KMS-11 (cell line): Measurements from ENCODE around the gene WAC.
"Not testable (repeated sequence)": the region's sequence is repeated elsewhere in the genome, so short reads cannot be mapped to it uniquely, and the experiment has no call there.

Source experiments
- H2AFZ ChIP-seq: fragments of 200-600 bp; sonication (generic); 2 replicates; pipeline ENCODE4 v1.6.1; 2016; ENCODE audit warnings: antibody characterized with exemption, mixed run types, low read depth
- H3K27ac ChIP-seq: fragments of 200-600 bp; sonication (generic); 2 replicates; pipeline ENCODE4 v1.6.1; 2016; ENCODE audit warnings: mild to moderate bottlenecking, mixed run types
- H3K27me3 ChIP-seq: fragments of 200-600 bp; sonication (generic); 2 replicates; pipeline ENCODE4 v1.6.1; 2017; ENCODE audit warnings: mild to moderate bottlenecking, low read depth, mixed run types, moderate library complexity; ENCODE audit not compliant: insufficient read depth
- H3K36me3 ChIP-seq: fragments of 200-600 bp; sonication (generic); 2 replicates; pipeline ENCODE4 v1.6.1; 2017; ENCODE audit warnings: mild to moderate bottlenecking, mixed run types; ENCODE audit not compliant: insufficient read depth
- H3K4me1 ChIP-seq: fragments of 200-600 bp; sonication (generic); 2 replicates; pipeline ENCODE4 v1.6.1; 2016; ENCODE audit warnings: mild to moderate bottlenecking, low read depth, mixed run types; ENCODE audit not compliant: poor library complexity, severe bottlenecking
- H3K4me2 ChIP-seq: fragments of 200-600 bp; sonication (generic); 2 replicates; pipeline ENCODE4 v1.7.0; 2016; ENCODE audit warnings: mild to moderate bottlenecking, mixed run types
- H3K4me3 ChIP-seq: fragments of 200-600 bp; sonication (generic); IDR thresholded peaks from 2 replicates; pipeline ENCODE4 v1.6.1; 2017; ENCODE audit warnings: low read depth, low read length, mixed read lengths; ENCODE audit not compliant: insufficient read depth
- H3K79me2 ChIP-seq: fragments of 200-600 bp; sonication (generic); 2 replicates; pipeline ENCODE4 v1.6.1; 2016; ENCODE audit warnings: low read depth, mixed run types; ENCODE audit not compliant: insufficient read depth
- H3K9ac ChIP-seq: fragments of 200-600 bp; sonication (generic); 2 replicates; pipeline ENCODE4 v1.6.1; 2016; ENCODE audit warnings: mild to moderate bottlenecking, mixed run types
- H4K20me1 ChIP-seq: fragments of 200-600 bp; sonication (generic); 2 replicates; pipeline ENCODE4 v1.6.1; 2016; ENCODE audit warnings: mild to moderate bottlenecking, mixed run types; ENCODE audit not compliant: insufficient read depth
- TF ChIP-seq, protein P1 (sequence below): fragments of 200-600 bp; sonication (generic); conservative IDR thresholded peaks from 2 replicates; pipeline ENCODE4 v1.6.1; 2017; ENCODE audit warnings: low read depth, mild to moderate bottlenecking, antibody characterized with exemption, low read length, moderate library complexity, mixed read lengths

The WAC gene

DNA sequence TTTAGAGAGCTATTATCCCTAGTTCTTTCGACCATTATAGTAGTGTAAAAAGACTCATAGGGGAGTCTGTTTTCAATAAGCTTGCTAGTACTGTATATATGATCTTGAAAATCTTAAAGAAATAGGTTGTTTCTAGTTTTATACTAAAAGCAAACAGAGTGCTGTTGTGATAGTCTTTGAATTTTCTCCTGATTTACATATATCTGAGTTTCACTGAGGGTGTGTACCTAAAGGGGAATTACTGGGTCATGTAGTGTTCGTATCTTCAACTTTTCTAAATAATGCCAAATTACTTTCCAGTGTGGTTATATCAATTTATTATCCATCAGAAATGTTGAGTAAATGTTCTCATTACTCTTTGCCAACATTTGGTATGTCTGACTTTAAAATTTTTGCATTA lies 73.7 kb downstream of the WAC start:
- Histone ChIP-seq H3K36me3 (peaks cover 20% of the 10 kb centered on the region; the same call in 1 of the 2 replicates), H2AFZ (no peak overlapping the region), H3K4me3 (no peak overlapping the region), H3K4me1 (no peaks in the 10 kb centered on the region), H3K4me2 (no peak overlapping the region), H3K79me2 (peaks cover 68% of the 10 kb centered on the region), H3K9ac (no peak overlapping the region), H4K20me1 (peaks cover 18% of the 10 kb centered on the region), H3K27ac (no peak overlapping the region), H3K27me3 (no peaks in the 10 kb centered on the region)
- TF ChIP-seq, protein P1, sequence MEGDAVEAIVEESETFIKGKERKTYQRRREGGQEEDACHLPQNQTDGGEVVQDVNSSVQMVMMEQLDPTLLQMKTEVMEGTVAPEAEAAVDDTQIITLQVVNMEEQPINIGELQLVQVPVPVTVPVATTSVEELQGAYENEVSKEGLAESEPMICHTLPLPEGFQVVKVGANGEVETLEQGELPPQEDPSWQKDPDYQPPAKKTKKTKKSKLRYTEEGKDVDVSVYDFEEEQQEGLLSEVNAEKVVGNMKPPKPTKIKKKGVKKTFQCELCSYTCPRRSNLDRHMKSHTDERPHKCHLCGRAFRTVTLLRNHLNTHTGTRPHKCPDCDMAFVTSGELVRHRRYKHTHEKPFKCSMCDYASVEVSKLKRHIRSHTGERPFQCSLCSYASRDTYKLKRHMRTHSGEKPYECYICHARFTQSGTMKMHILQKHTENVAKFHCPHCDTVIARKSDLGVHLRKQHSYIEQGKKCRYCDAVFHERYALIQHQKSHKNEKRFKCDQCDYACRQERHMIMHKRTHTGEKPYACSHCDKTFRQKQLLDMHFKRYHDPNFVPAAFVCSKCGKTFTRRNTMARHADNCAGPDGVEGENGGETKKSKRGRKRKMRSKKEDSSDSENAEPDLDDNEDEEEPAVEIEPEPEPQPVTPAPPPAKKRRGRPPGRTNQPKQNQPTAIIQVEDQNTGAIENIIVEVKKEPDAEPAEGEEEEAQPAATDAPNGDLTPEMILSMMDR: no peak

DNA sequence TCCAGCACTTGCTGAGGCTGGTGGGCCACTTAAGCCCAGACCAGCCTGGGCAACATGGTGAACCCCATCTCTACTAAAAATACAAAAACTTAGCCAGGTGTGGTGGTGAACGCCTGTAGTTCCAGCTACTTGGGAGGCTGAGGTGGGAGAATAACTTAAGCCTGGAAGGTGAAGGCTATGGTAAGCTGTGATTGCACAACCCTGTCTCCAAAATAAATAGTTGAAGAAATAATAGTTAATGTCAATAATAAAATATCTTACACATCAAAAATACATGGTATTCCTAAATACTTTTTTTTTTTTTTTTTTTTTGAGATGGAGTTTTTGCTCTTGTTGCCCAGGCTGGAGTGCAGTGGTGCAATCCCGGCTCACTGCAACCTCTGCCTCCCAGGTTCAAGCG lies 76.7 kb downstream of the WAC start:
- Histone ChIP-seq H3K79me2 (peaks cover 41% of the 10 kb centered on the region; the same call in 1 of the 2 replicates), H4K20me1 (peaks cover 14% of the 10 kb centered on the region; the same call in 1 of the 2 replicates), H3K36me3 (peaks cover 32% of the 10 kb centered on the region)
- H3K9ac ChIP-seq, H3K4me2 ChIP-seq, H2AFZ ChIP-seq, H3K4me1 ChIP-seq, H3K4me3 ChIP-seq, H3K27ac ChIP-seq, H3K27me3 ChIP-seq: not testable (repeated sequence)

DNA sequence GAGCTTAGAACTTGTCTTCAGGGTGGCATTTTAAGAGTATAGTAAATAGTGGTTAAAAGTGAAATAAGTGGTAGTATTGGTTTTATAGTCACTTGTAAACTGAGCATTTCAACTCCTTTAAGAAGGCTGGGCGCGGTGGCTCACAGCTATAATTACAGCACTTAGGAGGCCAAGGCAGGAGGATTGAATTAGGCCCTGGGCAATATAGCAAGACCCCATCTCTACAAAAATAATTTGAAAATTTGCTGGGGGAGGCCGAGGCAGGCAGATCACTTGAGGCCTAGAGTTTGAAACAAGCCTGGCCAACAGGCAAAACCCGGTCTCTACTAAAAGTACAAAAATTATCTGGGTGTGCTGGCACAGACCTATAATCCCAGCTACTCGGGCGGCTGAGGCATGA lies 80.0 kb downstream of the WAC start:
- Histone ChIP-seq H3K4me1 (peaks cover 22% of the 10 kb centered on the region), H3K4me2 (no peak overlapping the region), H3K27ac (no peak overlapping the region), H3K9ac (no peak overlapping the region), H2AFZ (no peak overlapping the region), H3K36me3 (peaks cover 45% of the 10 kb centered on the region), H3K79me2 (peaks cover 14% of the 10 kb centered on the region; the same call in 1 of the 2 replicates), H3K27me3 (no peaks in the 10 kb centered on the region), H4K20me1 (0 out of 2 replicates have a peak, but pooled peaks cover 3% of the 10 kb centered on the region), H3K4me3 (no peak overlapping the region)
- TF ChIP-seq, protein P1: no peak

DNA sequence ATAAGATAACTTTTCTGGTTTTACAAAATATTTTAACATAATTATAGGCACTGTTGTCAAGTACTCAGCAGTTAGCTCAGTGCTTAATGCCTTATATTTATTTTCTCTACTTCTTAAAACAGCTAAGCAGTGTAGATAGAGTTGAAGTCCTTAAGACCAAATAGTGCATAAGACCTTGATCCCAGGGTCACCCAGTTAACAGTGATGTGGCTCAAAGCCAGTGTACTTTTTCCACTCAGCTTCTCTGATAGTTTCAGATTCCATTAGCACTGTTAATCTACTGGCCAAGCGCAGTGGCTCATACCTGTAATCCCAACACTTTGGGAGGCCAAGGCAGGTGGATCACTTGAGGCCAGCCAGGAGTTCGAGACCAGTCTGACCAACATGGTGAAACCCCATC lies 83.6 kb downstream of the WAC start:
- peaks cover 3% of the 10 kb centered on the region; the same call in 1 of the 2 replicates for H4K20me1 ChIP-seq
- no peak overlapping the region for H3K4me3 ChIP-seq
- TF ChIP-seq, protein P1: no peak
- H3K36me3 ChIP-seq: peaks cover 33% of the 10 kb centered on the region
- H3K4me1 ChIP-seq: peaks cover 22% of the 10 kb centered on the region
- no peak overlapping the region for H2AFZ ChIP-seq
- no peak overlapping the region for H3K4me2 ChIP-seq
- H3K27me3 ChIP-seq: no peaks in the 10 kb centered on the region
- no peak overlapping the region for H3K9ac ChIP-seq
- H3K27ac ChIP-seq: no peak overlapping the region
- no peaks in the 10 kb centered on the region; the same call in 1 of the 2 replicates for H3K79me2 ChIP-seq

DNA sequence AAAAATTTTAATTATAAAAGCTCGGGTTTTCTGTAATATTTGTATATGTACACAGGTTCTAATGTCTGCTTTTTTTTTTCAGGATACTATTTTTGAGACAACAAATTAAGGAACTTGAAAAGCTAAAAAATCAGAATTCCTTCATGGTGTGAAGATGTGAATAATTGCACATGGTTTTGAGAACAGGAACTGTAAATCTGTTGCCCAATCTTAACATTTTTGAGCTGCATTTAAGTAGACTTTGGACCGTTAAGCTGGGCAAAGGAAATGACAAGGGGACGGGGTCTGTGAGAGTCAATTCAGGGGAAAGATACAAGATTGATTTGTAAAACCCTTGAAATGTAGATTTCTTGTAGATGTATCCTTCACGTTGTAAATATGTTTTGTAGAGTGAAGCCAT lies 86.5 kb downstream of the WAC start:
- Histone ChIP-seq H3K4me3 (no peak overlapping the region), H2AFZ (no peak overlapping the region), H3K79me2 (no peaks in the 10 kb centered on the region), H3K4me2 (no peak overlapping the region), H3K27ac (no peak overlapping the region), H3K4me1 (peaks cover 35% of the 10 kb centered on the region), H3K27me3 (no peaks in the 10 kb centered on the region), H3K9ac (no peak overlapping the region), H3K36me3 (peaks cover 20% of the 10 kb centered on the region; the same call in 1 of the 2 replicates), H4K20me1 (peaks cover 3% of the 10 kb centered on the region)
- TF ChIP-seq, protein P1: no peak
